Glutamatergic neuron (in vitro differentiated cells): ENCODE results near the gene RTL3. TPM values are rescaled to one million over a fixed set of nuclear protein-coding genes. Genes with fewer than 3 reads are reported as not detected.

Source experiments
- DNase-seq: peaks from one replicate; pipeline ENCODE4 v3.0.0; 2022
- H3K27ac Mint-ChIP-seq: one replicate; pipeline ENCODE4 v1.8.0; 2020; ENCODE audit warnings: mild to moderate bottlenecking, mixed read lengths, inconsistent platforms; ENCODE audit not compliant: unreplicated experiment
- H3K27me3 Mint-ChIP-seq: one replicate; pipeline ENCODE4 v1.8.0; 2020; ENCODE audit warnings: mild to moderate bottlenecking, moderate library complexity, mixed read lengths, inconsistent platforms; ENCODE audit not compliant: unreplicated experiment
- H3K36me3 Mint-ChIP-seq: one replicate; pipeline ENCODE4 v1.8.0; 2020; ENCODE audit warnings: mild to moderate bottlenecking, mixed read lengths, inconsistent platforms; ENCODE audit not compliant: unreplicated experiment
- H3K4me1 Mint-ChIP-seq: one replicate; pipeline ENCODE4 v1.8.0; 2020; ENCODE audit warnings: mild to moderate bottlenecking, low read depth, mixed read lengths, inconsistent platforms; ENCODE audit not compliant: unreplicated experiment
- H3K4me3 Mint-ChIP-seq: one replicate; pipeline ENCODE4 v1.8.0; 2020; ENCODE audit warnings: mild to moderate bottlenecking, mixed read lengths, inconsistent platforms; ENCODE audit not compliant: unreplicated experiment
- H3K9me3 Mint-ChIP-seq: one replicate; pipeline ENCODE4 v1.8.0; 2020; ENCODE audit warnings: mild to moderate bottlenecking, moderate library complexity, mixed read lengths, inconsistent platforms; ENCODE audit not compliant: unreplicated experiment
- total RNA-seq: library from RNA; stranded (reverse); fragmentation: NEBNext Ultra II Directional; extraction: Animal tissue kit (Norgen Biotek cat#: 25700); gene quantifications from one replicate; pipeline ENCODE4 v1.2.1, GENCODE V29; 2021; ENCODE audit not compliant: unreplicated experiment
- TF ChIP-seq, protein P1 (sequence below): fragments of 200-600 bp; sonication (generic); IDR thresholded peaks from one replicate; pipeline ENCODE4 v1.5.0; 2021; ENCODE audit not compliant: partially characterized antibody, unreplicated experiment

The RTL3 gene
- total RNA-seq, 1 donor from 2014 or later, result not detected

DNA sequence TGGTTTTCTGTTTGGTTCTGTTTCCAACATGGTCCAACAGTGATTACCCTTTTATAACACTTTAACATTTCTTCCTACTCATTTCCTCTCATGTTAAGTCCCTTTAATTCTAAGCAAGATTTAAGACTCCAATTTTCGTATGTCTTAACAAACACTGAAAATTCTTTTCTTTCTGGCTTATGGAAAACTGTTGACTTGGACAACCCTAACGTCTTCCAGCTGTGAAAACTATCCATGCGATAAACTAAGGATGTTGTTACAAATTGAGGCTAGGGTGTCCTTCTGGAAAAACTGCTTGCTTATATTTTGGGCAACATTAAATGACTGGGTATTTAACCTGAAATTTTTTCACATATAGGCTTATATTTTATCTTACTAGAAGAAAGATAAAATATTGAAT is 33.9 kb upstream of the RTL3 start:
- Mint-ChIP-seq H3K4me3 (no peak overlapping the region), H3K36me3 (no peaks in the 10 kb centered on the region), H3K9me3 (no peaks in the 10 kb centered on the region), H3K4me1 (no peaks in the 10 kb centered on the region), H3K27ac (no peak overlapping the region), H3K27me3 (peaks cover 2% of the 10 kb centered on the region)
- DNase-seq, result no peak
- TF ChIP-seq, protein P1, sequence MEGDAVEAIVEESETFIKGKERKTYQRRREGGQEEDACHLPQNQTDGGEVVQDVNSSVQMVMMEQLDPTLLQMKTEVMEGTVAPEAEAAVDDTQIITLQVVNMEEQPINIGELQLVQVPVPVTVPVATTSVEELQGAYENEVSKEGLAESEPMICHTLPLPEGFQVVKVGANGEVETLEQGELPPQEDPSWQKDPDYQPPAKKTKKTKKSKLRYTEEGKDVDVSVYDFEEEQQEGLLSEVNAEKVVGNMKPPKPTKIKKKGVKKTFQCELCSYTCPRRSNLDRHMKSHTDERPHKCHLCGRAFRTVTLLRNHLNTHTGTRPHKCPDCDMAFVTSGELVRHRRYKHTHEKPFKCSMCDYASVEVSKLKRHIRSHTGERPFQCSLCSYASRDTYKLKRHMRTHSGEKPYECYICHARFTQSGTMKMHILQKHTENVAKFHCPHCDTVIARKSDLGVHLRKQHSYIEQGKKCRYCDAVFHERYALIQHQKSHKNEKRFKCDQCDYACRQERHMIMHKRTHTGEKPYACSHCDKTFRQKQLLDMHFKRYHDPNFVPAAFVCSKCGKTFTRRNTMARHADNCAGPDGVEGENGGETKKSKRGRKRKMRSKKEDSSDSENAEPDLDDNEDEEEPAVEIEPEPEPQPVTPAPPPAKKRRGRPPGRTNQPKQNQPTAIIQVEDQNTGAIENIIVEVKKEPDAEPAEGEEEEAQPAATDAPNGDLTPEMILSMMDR, result no peak

DNA sequence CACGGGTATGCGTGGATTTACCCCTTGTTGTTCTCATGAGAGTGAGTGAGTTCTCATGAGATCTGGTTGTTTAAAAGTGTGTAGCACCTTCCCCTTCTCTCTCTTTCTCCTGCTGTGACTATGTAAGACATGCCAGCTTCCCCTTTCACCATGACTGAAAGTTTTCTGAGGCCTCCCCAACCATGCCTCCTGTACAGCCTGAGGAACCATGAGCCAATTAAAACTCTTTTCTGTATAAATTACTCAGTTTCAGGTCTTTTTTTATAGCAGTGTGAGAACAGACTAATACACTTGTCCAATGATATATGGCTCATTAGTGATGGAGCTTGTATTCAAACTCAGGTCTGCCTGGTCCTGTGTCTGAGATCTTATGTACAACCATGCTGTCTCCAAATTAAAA is 28.5 kb upstream of the RTL3 start:
- H3K27ac Mint-ChIP-seq, result no peak overlapping the region
- H3K4me3 Mint-ChIP-seq, result no peak overlapping the region
- TF ChIP-seq, protein P1, result no peak
- no peak for DNase-seq
- H3K27me3 Mint-ChIP-seq, result no peaks in the 10 kb centered on the region
- H3K4me1 Mint-ChIP-seq, result no peaks in the 10 kb centered on the region
- no peaks in the 10 kb centered on the region for H3K36me3 Mint-ChIP-seq
- no peaks in the 10 kb centered on the region for H3K9me3 Mint-ChIP-seq

DNA sequence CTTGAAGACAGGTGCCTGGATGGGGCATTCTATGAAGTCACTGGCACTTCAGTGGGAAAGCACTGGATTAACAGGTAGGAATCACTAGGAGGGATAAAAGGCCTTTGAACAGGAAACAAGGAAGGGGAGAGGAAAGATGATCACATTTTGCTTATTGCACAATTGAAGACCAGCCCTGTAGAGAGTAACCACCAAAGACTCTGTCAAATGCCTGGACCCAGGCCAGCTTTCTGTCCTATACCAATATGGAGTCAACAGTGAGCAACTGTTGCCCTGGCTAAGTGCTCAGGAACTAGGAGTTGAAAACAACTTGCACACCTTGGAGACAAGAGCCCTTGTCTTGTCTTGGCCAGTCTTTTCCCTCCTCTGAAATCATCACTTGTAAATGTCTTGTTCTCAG is 14.1 kb upstream of the RTL3 start:
- TF ChIP-seq, protein P1, result no peak
- H3K4me3 Mint-ChIP-seq, result no peak overlapping the region
- H3K9me3 Mint-ChIP-seq, result peaks cover 2% of the 10 kb centered on the region
- H3K27me3 Mint-ChIP-seq, result no peaks in the 10 kb centered on the region
- H3K27ac Mint-ChIP-seq, result no peak overlapping the region
- H3K4me1 Mint-ChIP-seq, result no peaks in the 10 kb centered on the region
- no peaks in the 10 kb centered on the region for H3K36me3 Mint-ChIP-seq
- no peak for DNase-seq

DNA sequence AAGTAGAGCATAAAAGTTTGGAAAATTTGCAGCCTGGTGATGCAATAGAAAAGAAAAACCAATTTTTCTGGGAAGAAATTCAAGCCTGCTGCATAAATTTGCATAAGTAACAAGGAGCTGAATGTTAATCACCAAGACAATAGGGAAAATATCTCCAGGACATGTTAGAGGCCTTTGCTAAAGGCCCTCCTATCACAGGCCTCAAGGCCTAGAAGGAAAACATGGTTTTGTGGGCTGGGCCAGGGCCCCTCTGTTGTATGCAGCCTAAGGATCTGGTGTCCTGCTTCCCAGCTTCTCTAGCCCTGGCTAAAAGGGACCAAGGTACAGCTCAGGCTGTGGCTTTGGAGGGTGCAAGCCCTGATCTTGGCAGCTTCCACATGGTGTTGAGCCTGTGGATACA is 6.2 kb upstream of the RTL3 start:
- Mint-ChIP-seq H3K27ac (no peak overlapping the region), H3K27me3 (no peaks in the 10 kb centered on the region), H3K36me3 (no peaks in the 10 kb centered on the region), H3K9me3 (no peaks in the 10 kb centered on the region), H3K4me1 (no peaks in the 10 kb centered on the region), H3K4me3 (no peak overlapping the region)
- no peak for DNase-seq
- TF ChIP-seq, protein P1, result no peak

DNA sequence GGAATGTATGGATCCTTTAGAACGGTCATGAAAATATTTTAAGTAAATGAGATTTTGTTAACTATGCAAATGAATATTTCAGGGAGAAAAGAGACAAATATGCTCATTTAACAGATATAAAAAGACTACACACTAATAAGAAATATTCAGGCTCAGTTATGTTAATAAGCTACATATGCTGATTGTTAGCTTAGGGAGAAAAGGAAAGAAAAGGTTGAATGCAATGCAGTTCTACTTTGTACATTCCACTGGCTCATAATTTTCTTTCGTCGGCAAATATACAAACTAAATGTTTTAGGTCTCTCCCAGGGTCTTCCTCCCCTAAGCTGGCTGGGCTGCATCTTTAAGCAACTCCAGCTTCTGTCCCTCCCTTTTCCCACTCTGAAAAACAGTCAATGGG is 2.7 kb upstream of the RTL3 start:
- no peaks in the 10 kb centered on the region for H3K27me3 Mint-ChIP-seq
- no peaks in the 10 kb centered on the region for H3K4me1 Mint-ChIP-seq
- no peak overlapping the region for H3K4me3 Mint-ChIP-seq
- TF ChIP-seq, protein P1, result no peak
- no peaks in the 10 kb centered on the region for H3K36me3 Mint-ChIP-seq
- no peak for DNase-seq
- no peaks in the 10 kb centered on the region for H3K9me3 Mint-ChIP-seq
- no peak overlapping the region for H3K27ac Mint-ChIP-seq
